H1 (cell line): ENCODE results near the gene GATA1. TPM values are rescaled to one million over a fixed set of nuclear protein-coding genes. Genes with fewer than 3 reads are reported as not detected.

ENCODE experiments used
- ASH2L ChIP-seq: fragments of 200-600, 300-600 bp; sonication (generic); IDR thresholded peaks from one replicate; pipeline ENCODE4 v1.7.1; 2017; ENCODE audit warnings: low read length
- CREB1 ChIP-seq: IDR thresholded peaks from 2 replicates; pipeline ENCODE4 v1.6.1; 2012; ENCODE audit warnings: inconsistent platforms
- polyA plus RNA-seq, 7 experiments: library from polyadenylated mRNA; depleted of rRNA in 3 of 7; stranded (reverse) in 5 of 7; unstranded in 2 of 7; fragments of >200 nt in 5 of 7; fragments of 200-250 nt in 2 of 7; gene quantifications; 1 replicate in 5 of 7; 2 replicates in 1 of 7; 4 replicates in 1 of 7; pipeline versions ENCODE4 v1.2.1 to v1.2.3, GENCODE V29; 2011 to 2013; ENCODE audit warnings: missing spikeins in 2 of 7, mixed read lengths in 2 of 7
- total RNA-seq: library from RNA; stranded (reverse); fragmentation: NEBNext Ultra II Directional; extraction: Animal tissue kit (Norgen Biotek cat#: 25700); gene quantifications from 2 replicates; pipeline ENCODE4 v1.2.1, GENCODE V29; 2021
- TF ChIP-seq, protein P1 (sequence below): IDR thresholded peaks from 2 replicates; pipeline ENCODE4 v1.6.1; 2012; ENCODE audit warnings: low read length, inconsistent platforms
- TF ChIP-seq, protein P2 (sequence below): IDR thresholded peaks from 2 replicates; pipeline ENCODE4 v1.6.1; 2012; ENCODE audit warnings: inconsistent platforms

GATA1 gene
- total and polyA plus RNA-seq, 2 of the 8 experiments (the other 6 are each of a cell fraction or from before 2014, with no cell fraction given), result 0.05 TPM; not detected in 1

DNA sequence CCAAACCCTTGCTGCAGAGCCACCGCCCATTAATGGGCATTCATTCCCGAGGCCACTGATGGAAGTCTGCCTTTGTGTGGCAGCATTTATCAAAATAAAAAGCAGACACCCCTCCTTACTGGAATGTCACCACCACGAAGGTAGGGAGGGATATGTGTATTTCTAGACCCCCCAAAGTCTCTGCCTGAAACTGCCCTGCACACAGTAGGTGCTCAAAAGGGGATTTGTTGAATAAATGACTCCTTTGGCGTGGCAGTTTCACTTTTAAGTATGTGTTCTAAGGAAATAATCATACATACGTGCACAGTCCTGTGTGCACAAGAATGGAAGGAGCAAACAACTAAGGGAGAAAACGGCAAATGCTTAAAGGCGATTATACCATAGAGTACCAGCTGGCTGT is 48.5 kb upstream of the GATA1 start (continued):
- TF ChIP-seq, protein P1, sequence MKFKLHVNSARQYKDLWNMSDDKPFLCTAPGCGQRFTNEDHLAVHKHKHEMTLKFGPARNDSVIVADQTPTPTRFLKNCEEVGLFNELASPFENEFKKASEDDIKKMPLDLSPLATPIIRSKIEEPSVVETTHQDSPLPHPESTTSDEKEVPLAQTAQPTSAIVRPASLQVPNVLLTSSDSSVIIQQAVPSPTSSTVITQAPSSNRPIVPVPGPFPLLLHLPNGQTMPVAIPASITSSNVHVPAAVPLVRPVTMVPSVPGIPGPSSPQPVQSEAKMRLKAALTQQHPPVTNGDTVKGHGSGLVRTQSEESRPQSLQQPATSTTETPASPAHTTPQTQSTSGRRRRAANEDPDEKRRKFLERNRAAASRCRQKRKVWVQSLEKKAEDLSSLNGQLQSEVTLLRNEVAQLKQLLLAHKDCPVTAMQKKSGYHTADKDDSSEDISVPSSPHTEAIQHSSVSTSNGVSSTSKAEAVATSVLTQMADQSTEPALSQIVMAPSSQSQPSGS, result no peak
- no peak for TF ChIP-seq CREB1
- TF ChIP-seq ASH2L, result no peak
- TF ChIP-seq, protein P2, sequence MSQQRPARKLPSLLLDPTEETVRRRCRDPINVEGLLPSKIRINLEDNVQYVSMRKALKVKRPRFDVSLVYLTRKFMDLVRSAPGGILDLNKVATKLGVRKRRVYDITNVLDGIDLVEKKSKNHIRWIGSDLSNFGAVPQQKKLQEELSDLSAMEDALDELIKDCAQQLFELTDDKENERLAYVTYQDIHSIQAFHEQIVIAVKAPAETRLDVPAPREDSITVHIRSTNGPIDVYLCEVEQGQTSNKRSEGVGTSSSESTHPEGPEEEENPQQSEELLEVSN, result no peak
